Neuron (in vitro differentiated cells): ENCODE data around the gene SLC35E1.
"Not testable (repeated sequence)": the region's sequence is repeated elsewhere in the genome, so short reads cannot be mapped to it uniquely, and the experiment has no call there.

ENCODE experiments used
- H2AFZ ChIP-seq: one replicate; pipeline ENCODE4 v1.6.1; 2013; ENCODE audit warnings: low read depth, mild to moderate bottlenecking, inconsistent platforms, low read length, moderate library complexity
- H3K27me3 ChIP-seq: one replicate; pipeline ENCODE4 v1.6.1; 2013; ENCODE audit warnings: low read length; ENCODE audit not compliant: insufficient read depth
- H3K36me3 ChIP-seq: one replicate; pipeline ENCODE4 v1.6.1; 2013; ENCODE audit warnings: low read length; ENCODE audit not compliant: insufficient read depth
- H3K4me1 ChIP-seq: one replicate; pipeline ENCODE4 v1.6.1; 2013; ENCODE audit warnings: low read length; ENCODE audit not compliant: insufficient read depth
- H3K4me3 ChIP-seq: 2 replicates; pipeline ENCODE4 v1.5.1; 2013; ENCODE audit warnings: mild to moderate bottlenecking, low read length, moderate library complexity
- H3K9me3 ChIP-seq: one replicate; pipeline ENCODE4 v1.6.1; 2013; ENCODE audit warnings: low read length

The SLC35E1 gene

GRCh38 chr19:16571822-16572331 lies 338 bp downstream of the SLC35E1 start:
- Histone ChIP-seq H3K9me3 (no peaks in the 10 kb centered on the region), H3K36me3 (peaks cover 35% of the 10 kb centered on the region), H3K27me3 (no peaks in the 10 kb centered on the region), H3K4me1 (peaks cover 19% of the 10 kb centered on the region), H3K4me3 (peak overlapping the region; percentile 60), H2AFZ (peak overlapping the region; percentile 44)

- Histone ChIP-seq H3K4me1 (peaks cover 19% of the 10 kb centered on the region), H3K4me3 (peak overlapping the region; percentile 60), H2AFZ (no peak overlapping the region), H3K36me3 (peaks cover 36% of the 10 kb centered on the region), H3K27me3 (no peaks in the 10 kb centered on the region), H3K9me3 (no peaks in the 10 kb centered on the region)
Observed at GRCh38 chr19:16571283-16571682, 932 bp downstream of the SLC35E1 start.

- Histone ChIP-seq H3K27me3 (no peaks in the 10 kb centered on the region), H3K4me3 (no peak overlapping the region), H3K4me1 (peaks cover 19% of the 10 kb centered on the region), H3K9me3 (no peaks in the 10 kb centered on the region), H3K36me3 (peaks cover 34% of the 10 kb centered on the region), H2AFZ (no peak overlapping the region)
Observed at GRCh38 chr19:16569609-16570320, 2.5 kb downstream of the SLC35E1 start.

GRCh38 chr19:16566702-16567101 lies 5.5 kb downstream of the SLC35E1 start:
- no peak overlapping the region for H3K4me3 ChIP-seq
- H3K9me3 ChIP-seq, result no peaks in the 10 kb centered on the region
- H3K27me3 ChIP-seq, result no peaks in the 10 kb centered on the region
- H3K4me1 ChIP-seq, result peaks cover 5% of the 10 kb centered on the region
- no peak overlapping the region for H2AFZ ChIP-seq
- peaks cover 54% of the 10 kb centered on the region for H3K36me3 ChIP-seq

GRCh38 chr19:16566161-16566560 lies 6.1 kb downstream of the SLC35E1 start:
- no peaks in the 10 kb centered on the region for H3K9me3 ChIP-seq
- H3K4me3 ChIP-seq, result no peak overlapping the region
- H3K27me3 ChIP-seq, result no peaks in the 10 kb centered on the region
- peaks cover 2% of the 10 kb centered on the region for H3K4me1 ChIP-seq
- H2AFZ ChIP-seq, result no peak overlapping the region
- H3K36me3 ChIP-seq, result peaks cover 59% of the 10 kb centered on the region

GRCh38 chr19:16564842-16565241 lies 7.4 kb downstream of the SLC35E1 start:
- Histone ChIP-seq H2AFZ (no peak overlapping the region), H3K27me3 (no peaks in the 10 kb centered on the region), H3K9me3 (no peaks in the 10 kb centered on the region), H3K36me3 (peaks cover 62% of the 10 kb centered on the region), H3K4me1 (no peaks in the 10 kb centered on the region), H3K4me3 (no peak overlapping the region)

- Histone ChIP-seq H3K4me3 (no peak overlapping the region), H2AFZ (no peak overlapping the region), H3K9me3 (no peaks in the 10 kb centered on the region), H3K27me3 (no peaks in the 10 kb centered on the region), H3K4me1 (no peaks in the 10 kb centered on the region), H3K36me3 (peaks cover 63% of the 10 kb centered on the region)
Observed at GRCh38 chr19:16562608-16563025, 9.6 kb downstream of the SLC35E1 start.

GRCh38 chr19:16561382-16561781 lies 10.8 kb downstream of the SLC35E1 start:
- no peaks in the 10 kb centered on the region for H3K4me1 ChIP-seq
- no peak overlapping the region for H3K4me3 ChIP-seq
- no peaks in the 10 kb centered on the region for H3K9me3 ChIP-seq
- no peaks in the 10 kb centered on the region for H3K27me3 ChIP-seq
- no peak overlapping the region for H2AFZ ChIP-seq
- peaks cover 56% of the 10 kb centered on the region for H3K36me3 ChIP-seq

- Histone ChIP-seq H3K36me3 (peaks cover 57% of the 10 kb centered on the region), H3K4me3 (no peak overlapping the region), H3K4me1 (no peaks in the 10 kb centered on the region), H2AFZ (no peak overlapping the region), H3K9me3 (no peaks in the 10 kb centered on the region), H3K27me3 (no peaks in the 10 kb centered on the region)
Observed at GRCh38 chr19:16559780-16560276, 12.4 kb downstream of the SLC35E1 start.

GRCh38 chr19:16554776-16555175 lies 17.4 kb downstream of the SLC35E1 start:
- Histone ChIP-seq H3K4me3 (no peak overlapping the region), H3K9me3 (no peaks in the 10 kb centered on the region), H3K4me1 (no peaks in the 10 kb centered on the region), H3K27me3 (no peaks in the 10 kb centered on the region), H2AFZ (no peak overlapping the region), H3K36me3 (peaks cover 43% of the 10 kb centered on the region)

GRCh38 chr19:16551902-16552301 lies 20.3 kb downstream of the SLC35E1 start:
- H2AFZ ChIP-seq, H3K4me3 ChIP-seq, H3K4me1 ChIP-seq, H3K27me3 ChIP-seq, H3K9me3 ChIP-seq: not testable (repeated sequence)
- peaks cover 39% of the 10 kb centered on the region for H3K36me3 ChIP-seq

- Histone ChIP-seq H3K36me3 (peaks cover 20% of the 10 kb centered on the region), H3K4me1 (no peaks in the 10 kb centered on the region), H3K9me3 (no peaks in the 10 kb centered on the region), H3K27me3 (no peaks in the 10 kb centered on the region), H3K4me3 (no peak overlapping the region), H2AFZ (no peak overlapping the region)
Observed at GRCh38 chr19:16548956-16549355, 23.3 kb downstream of the SLC35E1 start.

- peaks cover 18% of the 10 kb centered on the region for H3K4me1 ChIP-seq
- H3K27me3 ChIP-seq, result no peaks in the 10 kb centered on the region
Observed at GRCh38 chr19:16544473-16545231, 27.6 kb downstream of the SLC35E1 start.

More at GRCh38 chr19:16544473-16545231, 27.6 kb downstream of the SLC35E1 start:
- peaks cover 9% of the 10 kb centered on the region for H3K36me3 ChIP-seq
- no peaks in the 10 kb centered on the region for H3K9me3 ChIP-seq
- no peak overlapping the region for H3K4me3 ChIP-seq
- no peak overlapping the region for H2AFZ ChIP-seq
